Renal cortex interstitium (tissue), 15 donors: ENCODE data around the gene ADAM30. TPM values are rescaled to one million over a fixed set of nuclear protein-coding genes. Genes with fewer than 3 reads are reported as not detected.

Source experiments
- DNase-seq, 11 donors: peaks; one replicate each; pipeline ENCODE4 v3.0.0-alpha.2; 2013; ENCODE audit warnings: low read depth in 9 of 11, low spot score in 4 of 11; ENCODE audit errors: extremely low read depth in 1 of 11
- long read RNA-seq, 16 experiments: transcript quantifications; one replicate each; lab custom pipeline, GENCODE V29; 2026
- polyA plus RNA-seq, 3 donors: library from polyadenylated mRNA; unstranded; fragments of 120-200 nt; gene quantifications; one replicate each; pipeline ENCODE4 v1.2.1, GENCODE V29; 2013; ENCODE audit not compliant: insufficient read length in 3 of 3

ADAM30 gene
- not detected for polyA plus RNA-seq
- long read RNA-seq, donor 1 = 0 reads
- long read RNA-seq, donor 2 = 0 reads
- long read RNA-seq, donor 3 = 0 reads
- long read RNA-seq, donor 4 = 0 reads
- long read RNA-seq, donor 5 = 0 reads
- long read RNA-seq, donor 6 = 0 reads
- long read RNA-seq, donor 7 = 0 reads
- long read RNA-seq, donor 8 = 0 reads
- long read RNA-seq, donor 9 = 0 reads
- long read RNA-seq, donor 10 = 0 reads
- long read RNA-seq, donor 11 = 0 reads
- long read RNA-seq, donor 12 = 0 reads
- long read RNA-seq, donor 13 = 0 reads
- long read RNA-seq, donor 14 = 0 reads
- long read RNA-seq, donor 15 = 0 reads
- long read RNA-seq, donor 16 = 0 reads

DNA sequence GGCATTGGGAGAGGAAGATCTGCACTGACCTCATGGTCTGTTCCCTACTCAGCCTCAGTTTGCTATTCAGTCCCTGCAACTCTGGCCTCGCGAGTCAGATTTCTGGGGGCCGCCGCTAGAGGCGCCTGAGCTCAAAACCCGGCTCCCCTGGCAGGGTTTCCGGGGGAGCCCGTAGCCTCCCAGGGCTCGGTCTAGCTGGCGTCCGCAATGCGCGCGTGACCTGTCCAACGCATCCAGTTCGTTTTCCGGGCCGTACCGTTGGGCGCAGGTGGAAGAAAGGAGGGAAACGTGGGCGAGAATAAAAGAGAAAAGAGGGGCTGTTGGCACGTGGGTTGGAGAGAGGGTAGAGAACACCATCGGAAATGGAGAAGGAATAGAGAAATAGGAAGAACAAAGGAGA is at the start of gene ADAM30:
Gene ADAM30, minus strand, starts transcription at position 213 of the 400 bp plus-strand sequence. Its CDS starts 179 bp downstream, at position 34.
- no peak for DNase-seq

DNA sequence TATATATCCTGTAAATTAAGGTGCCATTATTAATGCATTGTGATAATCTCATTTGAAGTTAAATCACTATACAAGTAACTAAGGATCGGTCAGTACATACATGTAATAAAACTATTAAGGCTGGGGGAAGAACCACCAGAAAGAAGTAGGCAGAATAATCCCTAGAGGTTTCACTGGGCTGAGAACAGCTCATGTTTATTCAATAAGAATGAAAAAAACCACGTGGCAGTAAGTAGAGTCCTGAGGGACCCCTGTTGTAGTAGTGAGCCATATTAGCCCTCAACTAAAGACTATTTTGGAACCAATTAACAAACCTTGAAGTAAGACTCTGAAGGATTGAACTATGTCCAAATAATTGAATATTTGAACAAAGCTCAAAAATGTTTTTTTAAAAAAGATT is 46.9 kb upstream of the ADAM30 start:
- DNase-seq = no peak

DNA sequence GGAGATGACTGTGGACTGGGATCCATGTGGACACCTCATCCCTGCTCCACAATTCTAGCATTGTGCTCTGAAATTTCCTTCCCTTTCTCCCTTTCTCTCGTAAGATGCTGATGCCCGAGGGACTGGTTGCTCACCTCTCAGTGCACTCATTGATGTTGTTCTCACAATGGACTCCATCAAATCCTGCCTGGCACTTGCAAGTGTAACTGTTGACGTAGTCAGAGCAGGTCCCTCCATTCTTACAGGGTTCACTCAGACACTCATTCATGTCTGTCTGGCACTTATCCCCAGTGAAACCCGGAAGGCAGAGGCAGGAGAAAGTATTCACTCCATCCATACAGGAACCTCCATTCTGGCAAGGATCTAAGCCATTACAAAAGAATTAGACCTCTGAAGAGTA is 45.1 kb upstream of the ADAM30 start:
- no peak for DNase-seq

- no peak for DNase-seq
Measured at GRCh38 chr1:119940697-119941096, 44.4 kb upstream of the ADAM30 start.

DNA sequence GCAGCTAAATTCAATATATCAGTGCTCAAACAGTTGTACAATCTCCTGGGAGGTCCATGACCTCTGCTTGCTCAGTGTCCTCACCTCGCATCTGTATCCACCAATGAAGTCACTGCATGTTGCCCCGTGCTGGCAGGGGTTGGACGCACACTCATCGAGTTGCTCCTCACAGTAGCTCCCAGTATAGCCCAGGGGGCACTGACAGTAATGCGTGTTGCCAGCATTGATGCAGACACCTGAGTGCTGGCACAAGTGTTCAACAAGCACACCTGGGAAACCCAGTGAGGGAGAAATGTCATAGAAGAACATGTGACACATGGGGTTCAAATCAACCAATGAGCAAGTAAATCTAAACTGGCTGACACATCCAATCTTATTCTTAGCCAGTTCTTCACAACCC is 40.9 kb upstream of the ADAM30 start:
- DNase-seq = no peak

GRCh38 chr1:119935915-119936314 is 39.6 kb upstream of the ADAM30 start:
- no peak for DNase-seq

DNA sequence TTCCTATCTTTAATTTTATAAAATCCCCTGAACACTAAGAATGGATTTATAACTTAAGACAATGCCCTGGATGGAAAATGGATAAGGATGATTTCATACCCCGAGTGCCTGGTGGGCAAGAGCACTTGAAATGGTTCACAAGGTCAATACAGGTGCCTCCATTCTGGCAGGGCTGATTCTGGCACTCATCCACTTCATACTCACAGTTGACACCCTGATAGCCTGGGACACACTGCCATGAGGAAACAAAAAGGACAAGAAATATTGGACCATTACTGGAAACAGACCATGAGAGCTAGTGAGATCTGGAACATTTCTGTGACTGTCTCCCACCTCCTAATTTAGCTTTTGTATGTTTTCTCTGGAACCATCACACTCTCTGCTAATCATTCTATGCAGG is 39.1 kb upstream of the ADAM30 start:
- no peak for DNase-seq

- DNase-seq = no peak
Measured at GRCh38 chr1:119933397-119933796, 37.1 kb upstream of the ADAM30 start.

DNA sequence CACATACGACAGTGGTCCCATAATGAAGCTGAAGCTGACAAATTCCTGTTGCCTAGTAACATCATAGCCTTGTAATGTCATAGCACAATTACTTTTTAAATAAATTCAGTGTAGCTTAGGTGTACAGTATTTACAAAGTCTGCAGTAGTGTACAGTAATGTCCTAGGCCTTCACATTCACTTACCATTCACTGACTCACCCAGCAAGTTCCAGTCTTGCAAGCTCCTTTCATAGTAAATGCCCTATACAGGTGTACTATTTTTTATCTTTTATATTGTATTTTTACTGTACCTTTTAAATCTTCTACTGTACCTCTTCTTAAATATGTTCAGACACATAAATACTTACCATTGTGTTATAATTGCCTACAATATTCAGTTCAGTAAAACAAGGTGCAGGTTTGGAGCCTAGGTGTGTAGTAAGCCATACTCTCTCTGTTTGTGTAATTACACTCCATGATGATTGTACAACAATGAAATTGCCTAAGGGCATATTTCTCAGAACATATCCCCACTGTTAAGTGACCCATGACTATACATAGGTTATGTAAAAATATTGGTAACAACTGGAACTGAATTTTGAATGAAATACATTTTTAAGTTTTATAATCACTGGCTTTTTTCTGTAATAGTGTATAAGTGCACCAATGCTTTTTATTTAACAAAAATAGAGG is 33.5 kb upstream of the ADAM30 start:
- DNase-seq = no peak

DNA sequence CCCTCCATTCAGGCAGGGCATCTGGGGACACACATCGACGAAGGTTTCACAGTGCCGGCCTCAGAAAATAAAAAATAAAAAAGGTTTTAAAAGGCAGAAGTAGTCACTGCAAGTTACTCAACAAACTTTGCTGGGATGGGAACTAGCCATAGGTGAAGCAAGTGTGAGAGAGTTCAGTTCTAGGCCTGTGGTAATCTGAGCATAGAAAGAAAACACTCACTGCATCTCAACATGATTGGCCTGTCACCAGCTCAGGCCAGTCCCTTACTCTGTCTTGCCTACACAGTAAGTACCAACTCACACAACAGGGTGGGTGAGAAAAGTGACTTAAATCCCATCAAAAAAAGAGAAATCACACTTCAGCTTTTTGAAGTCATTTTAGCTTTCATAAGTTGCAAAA is 30.2 kb upstream of the ADAM30 start:
- no peak for DNase-seq

- no peak for DNase-seq
Measured at GRCh38 chr1:119924948-119925898, 28.9 kb upstream of the ADAM30 start.

DNA sequence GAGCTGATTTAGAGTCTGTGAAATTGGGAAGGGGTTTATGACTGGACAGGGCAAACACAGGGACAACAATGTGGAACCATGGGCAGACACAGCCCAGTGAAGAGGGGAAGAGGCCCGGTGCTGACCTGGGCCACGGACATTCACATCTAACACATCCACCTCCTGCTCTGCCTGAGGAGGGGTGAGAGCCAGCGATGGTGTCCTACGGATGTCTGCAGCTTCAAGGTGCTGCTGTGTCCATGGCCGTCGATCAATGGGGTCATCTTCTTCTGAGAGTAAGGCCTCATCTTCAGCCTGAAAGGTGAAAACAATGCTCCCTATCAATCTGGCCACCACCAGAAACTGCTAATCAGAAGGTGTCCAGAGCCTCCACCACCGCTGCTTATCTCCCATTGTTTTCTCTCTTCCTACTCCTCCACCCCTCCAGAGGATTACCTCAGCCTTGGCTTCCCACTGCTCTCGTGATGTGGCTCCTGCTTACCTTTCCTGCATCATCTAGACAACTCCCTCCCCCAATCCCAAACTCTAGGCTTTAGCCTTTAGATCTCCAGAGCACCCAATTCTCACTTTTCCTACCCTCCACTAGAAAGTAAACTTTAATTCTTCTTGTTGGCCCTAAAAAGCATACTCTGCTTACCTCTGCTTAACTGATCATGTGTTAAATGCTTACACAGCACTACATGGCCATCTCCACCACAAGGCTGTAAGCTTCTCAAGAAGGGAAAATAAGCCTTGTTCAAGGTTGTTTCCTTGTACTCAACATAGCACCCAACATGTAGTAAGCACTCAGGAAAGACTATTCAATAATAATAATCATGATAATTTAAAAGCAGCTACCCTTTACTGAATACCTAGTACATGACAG is 24.0 kb upstream of the ADAM30 start:
- no peak for DNase-seq

DNA sequence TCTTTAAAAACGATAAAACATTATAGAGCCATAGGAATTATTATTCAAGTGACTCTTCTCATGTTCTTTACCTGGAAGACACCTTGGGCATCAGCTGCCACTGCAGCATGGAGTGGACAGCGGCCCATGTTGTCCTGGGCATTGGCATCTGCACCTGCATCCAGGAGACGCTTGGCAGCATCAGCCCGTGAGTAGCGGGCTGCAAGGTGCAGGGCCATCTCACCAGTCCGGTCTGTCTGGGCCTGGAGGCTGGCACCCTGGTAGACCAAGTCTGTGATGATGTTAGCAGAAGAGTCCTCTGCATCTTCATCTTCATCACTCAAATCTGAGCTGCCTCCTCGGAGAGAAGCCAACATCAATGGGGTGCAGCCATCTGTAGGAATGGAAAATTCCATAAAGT is 22.9 kb upstream of the ADAM30 start:
- no peak for DNase-seq

- no peak for DNase-seq
Measured at GRCh38 chr1:119918301-119918700, 22.0 kb upstream of the ADAM30 start.

DNA sequence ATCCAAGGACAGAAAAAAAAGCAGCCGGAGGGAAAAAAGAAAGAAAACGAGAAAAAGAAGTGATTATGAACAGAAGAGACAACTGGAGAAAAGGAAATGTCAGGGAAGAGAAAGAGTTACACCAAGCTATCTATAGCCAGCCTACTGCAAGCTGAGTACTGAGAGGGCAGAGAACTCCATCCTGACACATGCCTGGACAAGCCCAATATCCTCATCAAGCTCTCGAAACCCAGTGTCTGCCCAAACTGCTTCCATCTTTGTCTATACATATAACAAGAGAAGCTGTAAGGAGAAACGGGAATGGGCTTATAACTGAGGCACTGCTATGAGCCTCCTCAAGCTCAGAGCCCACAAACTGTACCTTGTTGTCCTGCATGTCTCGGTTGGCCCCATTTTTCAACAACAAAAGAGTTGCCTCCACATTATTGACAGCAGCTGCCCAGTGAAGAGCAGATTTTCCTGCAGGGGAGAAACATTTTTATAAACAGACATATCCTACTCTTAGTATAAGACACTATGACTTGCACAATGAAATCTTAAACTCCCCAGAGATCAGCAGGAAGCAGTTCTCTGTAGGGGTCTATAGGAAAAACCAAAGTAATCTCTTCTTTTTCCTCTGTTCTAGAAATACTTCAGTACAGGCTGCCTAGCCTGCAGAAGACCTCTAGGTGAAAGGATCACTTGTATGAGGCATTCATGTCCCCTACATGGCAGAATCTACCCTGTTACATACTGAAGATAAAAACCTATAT is 21.2 kb upstream of the ADAM30 start:
- no peak for DNase-seq

DNA sequence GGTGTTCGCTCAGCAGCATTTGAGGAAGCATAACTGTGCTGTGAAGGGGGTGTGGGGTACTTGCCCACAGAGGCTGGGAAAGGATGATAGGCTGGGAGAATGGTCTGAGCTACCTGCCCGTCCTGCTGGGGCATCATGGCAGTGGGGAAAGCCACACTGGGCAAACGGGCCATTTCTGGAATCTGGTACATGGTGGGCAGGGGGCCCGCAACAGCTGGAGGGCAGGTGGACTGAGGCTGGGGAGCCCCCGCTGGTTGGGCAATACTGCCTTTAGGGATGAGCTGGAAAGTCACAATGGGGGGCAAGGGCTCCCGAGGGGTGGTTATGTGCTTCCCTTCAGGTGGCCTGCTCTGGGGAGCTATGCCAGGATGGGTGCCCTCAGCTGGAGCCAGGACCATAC is 19.2 kb upstream of the ADAM30 start:
- DNase-seq = no peak

GRCh38 chr1:119914071-119914470 is 17.8 kb upstream of the ADAM30 start:
- DNase-seq = no peak

DNA sequence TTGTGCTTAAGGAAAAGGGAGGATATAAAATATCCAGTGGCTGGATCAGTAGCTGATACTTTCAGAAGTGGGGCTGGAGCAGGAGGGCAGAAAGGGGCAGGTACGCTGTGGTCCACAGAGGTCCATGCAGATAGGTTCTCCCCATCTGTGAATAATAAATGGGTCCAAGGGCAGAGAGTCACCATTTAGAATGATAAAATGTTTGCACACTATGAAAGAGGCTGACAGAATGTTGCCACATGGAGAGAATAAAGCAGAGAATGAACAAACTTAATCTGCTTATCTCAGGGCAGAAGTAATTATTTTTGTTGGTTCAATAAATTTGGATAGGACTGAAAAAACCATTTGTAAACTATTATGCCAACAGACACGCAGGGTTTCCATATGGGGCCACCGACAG is 16.6 kb upstream of the ADAM30 start:
- no peak for DNase-seq
